Subcutaneous adipose tissue (tissue), 4 donors: ENCODE measurements around the gene SERP1. TPM values are rescaled to one million over a fixed set of nuclear protein-coding genes. Genes with fewer than 3 reads are reported as not detected.

Experiments
- CTCF ChIP-seq: fragments of 450-650 bp; IDR thresholded peaks from one replicate; pipeline ENCODE4 v1.5.1; 2016; ENCODE audit warnings: low read depth, mild to moderate bottlenecking, control low read depth, antibody characterized with exemption, moderate library complexity
- total RNA-seq, 4 donors: library from RNA; depleted of rRNA; stranded (reverse); fragments of >200 nt; gene quantifications; one replicate each; pipeline ENCODE4 v1.1.0, GENCODE V29; 2016

SERP1 gene
- total RNA-seq, 4 donors from 2014 or later: 106 to 198 (median 175) TPM

GRCh38 chr3:150577855-150578254 is 31.6 kb upstream of the SERP1 start:
- no peak for TF ChIP-seq CTCF

GRCh38 chr3:150567328-150567727 is 21.0 kb upstream of the SERP1 start:
- no peak for TF ChIP-seq CTCF

- TF ChIP-seq CTCF: no peak
Observed at GRCh38 chr3:150564243-150564642, 17.9 kb upstream of the SERP1 start.

- TF ChIP-seq CTCF: no peak
Observed at GRCh38 chr3:150557725-150558124, 11.4 kb upstream of the SERP1 start.

GRCh38 chr3:150556792-150557191 is 10.5 kb upstream of the SERP1 start:
- TF ChIP-seq CTCF: no peak

GRCh38 chr3:150555859-150556436 is 9.7 kb upstream of the SERP1 start:
- no peak for TF ChIP-seq CTCF

- no peak for TF ChIP-seq CTCF
Observed at GRCh38 chr3:150547045-150547741, 897 bp upstream of the SERP1 start.
